ENCODE data around the gene CRYBA4.
A peak's percentile ranks its signal among the peaks of the same experiment; 100 is the strongest.

CRYBA4 gene

GRCh38 chr22:26621663-26622062 is at the start of gene CRYBA4:
Gene CRYBA4 (plus strand): TSS chr22:26621963. CDS start chr22:26622597, 634 bp downstream.
- no peak for DNase-seq (ENCODE audit: low read depth)

DNA sequence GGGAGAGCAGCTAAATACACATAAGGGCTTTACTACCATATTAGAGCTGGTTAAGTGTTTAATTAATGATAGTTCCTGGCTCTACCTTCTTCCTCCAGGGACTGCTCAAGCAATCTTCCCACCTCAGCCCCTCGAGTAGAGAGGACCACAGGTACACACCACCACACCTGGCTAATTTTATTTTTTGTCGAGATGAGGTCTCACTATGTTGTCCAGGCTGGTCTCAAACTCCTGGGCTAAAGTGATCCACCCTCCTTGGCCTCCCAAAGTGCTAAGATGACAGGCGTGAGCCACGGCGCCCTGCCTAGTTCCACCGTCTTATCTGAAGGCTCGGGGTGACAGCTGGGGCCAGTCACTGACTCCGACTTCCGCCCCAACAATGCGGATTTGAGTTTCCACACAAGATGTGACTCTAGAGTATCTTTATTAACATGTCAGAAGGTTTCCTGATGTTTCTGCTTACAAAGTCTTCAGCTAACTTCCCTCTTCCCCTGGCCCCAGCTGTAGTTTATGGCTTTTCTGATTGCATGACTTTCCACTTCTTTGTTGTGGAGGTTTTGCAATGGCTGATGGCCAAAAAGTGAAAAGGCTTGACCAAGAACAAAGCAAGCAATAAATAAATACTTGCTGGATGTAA is 48.6 kb upstream of the CRYBA4 start:
- no peak for DNase-seq (ENCODE audit: low read depth)

GRCh38 chr22:26574001-26574723 is 47.6 kb upstream of the CRYBA4 start:
- DNase-seq (ENCODE audit: low read depth), result no peak

DNA sequence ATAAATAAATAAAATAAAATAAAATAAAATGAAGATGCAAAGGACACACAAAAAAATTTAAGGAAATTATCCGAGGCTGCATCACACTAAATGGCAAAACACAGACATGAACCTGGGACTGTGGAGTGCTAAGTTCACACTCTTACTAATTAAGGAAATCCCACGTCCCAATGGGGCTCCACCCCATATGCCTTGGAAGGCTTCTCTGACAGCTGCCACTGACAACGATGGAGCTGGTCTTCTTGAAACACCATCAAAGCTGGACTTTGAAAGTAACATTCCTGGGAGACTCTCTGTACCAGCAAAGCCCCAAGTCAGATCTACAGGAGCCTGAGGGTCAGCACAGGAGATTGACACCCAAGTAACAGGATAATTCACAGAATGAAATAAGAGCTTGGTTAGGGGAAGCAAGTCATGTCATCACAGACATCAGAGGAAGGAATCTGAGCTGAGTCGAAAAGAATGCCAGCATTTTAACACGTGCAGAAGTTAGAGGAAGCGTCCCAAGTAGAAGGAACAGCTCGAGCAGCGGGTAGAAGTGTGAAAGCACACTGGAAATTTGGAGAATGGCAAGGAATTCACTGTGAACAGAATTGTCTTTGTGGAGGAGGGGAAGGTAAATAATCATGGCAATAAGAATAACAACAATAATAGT is 45.6 kb upstream of the CRYBA4 start:
- DNase-seq (ENCODE audit: low read depth), result no peak

DNA sequence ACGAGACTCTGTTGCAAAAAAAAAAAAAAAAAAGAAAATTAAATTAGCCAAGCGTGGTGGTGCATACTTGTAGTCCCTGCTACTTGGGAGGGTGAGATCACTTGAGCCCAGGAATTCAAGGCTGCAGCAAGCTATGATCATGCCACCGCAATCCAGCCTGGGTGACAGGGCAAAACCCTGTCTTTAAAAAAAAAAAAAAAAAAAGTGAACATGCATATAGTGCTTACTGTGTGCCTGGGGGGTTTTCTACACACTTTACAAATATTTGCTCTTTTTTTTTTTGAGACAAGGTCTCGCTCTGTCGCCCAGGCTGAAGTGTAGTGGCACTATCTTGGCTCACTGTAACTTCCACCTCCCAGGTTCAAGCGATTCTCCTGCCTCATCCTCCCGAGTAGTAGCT is 44.7 kb upstream of the CRYBA4 start:
- DNase-seq (ENCODE audit: low read depth), result no peak

DNA sequence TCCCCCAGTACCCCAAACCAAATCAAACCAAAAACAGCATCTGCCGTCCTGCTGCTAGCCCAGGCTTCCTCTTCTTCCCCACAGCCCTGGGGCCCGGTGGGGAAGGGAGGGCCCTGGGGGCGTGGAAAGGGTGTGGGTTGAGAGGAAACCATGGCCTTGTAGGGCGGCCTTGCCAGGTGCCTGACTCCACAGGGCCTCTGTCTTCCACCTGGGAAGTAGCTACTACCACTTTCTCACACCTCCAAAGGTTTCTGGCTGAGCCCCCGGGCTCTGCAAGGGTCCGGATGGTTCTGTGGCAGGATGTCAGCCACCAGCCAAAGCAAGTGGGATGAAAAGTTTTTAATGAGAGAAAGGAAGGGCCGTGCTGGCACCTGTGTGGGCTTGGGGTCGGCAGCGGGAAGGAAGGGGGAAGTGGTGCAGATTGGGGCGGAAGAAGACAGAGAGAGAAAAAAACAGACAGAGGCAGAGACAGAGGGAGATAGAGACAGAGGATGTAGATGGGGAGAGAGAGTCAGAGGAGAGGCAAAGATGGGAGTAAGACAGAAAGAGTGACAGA is 42.4 kb upstream of the CRYBA4 start:
- no peak for DNase-seq (ENCODE audit: low read depth)

DNA sequence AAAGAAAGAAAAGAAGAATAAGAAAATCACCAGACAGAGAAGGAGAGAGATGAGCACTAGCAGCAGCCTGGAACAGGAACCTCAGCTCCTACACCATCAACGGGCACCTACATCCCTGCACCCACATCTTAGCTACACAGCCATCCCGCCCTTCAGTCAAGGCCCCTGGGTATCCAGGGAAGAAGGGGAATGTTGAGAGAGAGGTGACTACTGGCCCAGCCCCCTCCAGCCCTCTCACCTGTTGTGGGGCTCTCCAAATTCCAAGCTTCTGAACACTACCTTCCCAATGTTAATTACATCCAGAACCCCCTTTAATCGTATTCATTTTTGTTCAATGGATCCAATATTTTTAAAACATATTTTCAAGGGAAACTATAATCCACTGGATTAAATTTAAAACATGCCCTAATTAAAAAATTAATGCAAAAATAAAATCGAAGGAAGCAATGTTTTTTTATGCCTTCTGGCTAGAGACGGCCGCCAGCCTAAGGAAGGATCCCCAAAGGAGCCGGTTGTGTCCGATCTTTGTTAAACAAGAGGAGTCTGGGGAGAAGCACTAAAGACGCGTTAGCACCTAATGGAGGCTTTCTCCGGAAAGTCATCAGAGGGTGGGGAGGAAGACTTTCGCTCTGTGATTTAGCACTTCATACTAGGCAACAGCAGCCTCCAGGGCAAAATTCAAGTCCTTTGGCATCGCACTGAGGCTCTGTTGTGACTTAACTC is 41.4 kb upstream of the CRYBA4 start:
- DNase-seq (ENCODE audit: low read depth), result no peak

- no peak for DNase-seq (ENCODE audit: low read depth)
Observed at GRCh38 chr22:26581026-26581425, 40.7 kb upstream of the CRYBA4 start.

- no peak for DNase-seq (ENCODE audit: low read depth)
Observed at GRCh38 chr22:26581633-26582168, 40.1 kb upstream of the CRYBA4 start.

DNA sequence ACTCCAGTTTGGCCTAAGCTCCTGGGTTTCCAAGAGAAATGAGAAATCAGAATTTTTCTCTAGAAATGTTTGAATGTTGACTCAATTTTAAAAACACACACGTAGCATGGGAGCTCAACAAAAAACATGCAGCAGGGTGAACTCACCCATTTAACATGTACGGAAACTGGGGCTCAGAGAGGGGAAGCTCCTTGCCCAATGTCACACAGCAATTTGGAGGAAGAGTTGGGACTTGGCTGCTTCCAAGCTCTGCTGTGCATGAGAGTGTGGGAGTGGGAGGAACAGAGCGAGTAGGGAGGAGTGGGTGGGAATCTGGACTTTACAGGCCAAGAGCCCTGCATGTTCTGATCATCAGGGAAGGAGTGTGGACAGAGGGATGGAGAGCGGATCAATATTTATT is 37.8 kb upstream of the CRYBA4 start:
- DNase-seq (ENCODE audit: low read depth), result no peak

- peak; percentile 72 for DNase-seq (ENCODE audit: low read depth)
Observed at GRCh38 chr22:26585104-26585790, 36.5 kb upstream of the CRYBA4 start.

GRCh38 chr22:26586556-26587325 is 35.0 kb upstream of the CRYBA4 start:
- DNase-seq (ENCODE audit: low read depth), result no peak

GRCh38 chr22:26587991-26588613 is 33.7 kb upstream of the CRYBA4 start:
- DNase-seq (ENCODE audit: low read depth), result no peak

- no peak for DNase-seq (ENCODE audit: low read depth)
Observed at GRCh38 chr22:26588729-26589366, 32.9 kb upstream of the CRYBA4 start.

DNA sequence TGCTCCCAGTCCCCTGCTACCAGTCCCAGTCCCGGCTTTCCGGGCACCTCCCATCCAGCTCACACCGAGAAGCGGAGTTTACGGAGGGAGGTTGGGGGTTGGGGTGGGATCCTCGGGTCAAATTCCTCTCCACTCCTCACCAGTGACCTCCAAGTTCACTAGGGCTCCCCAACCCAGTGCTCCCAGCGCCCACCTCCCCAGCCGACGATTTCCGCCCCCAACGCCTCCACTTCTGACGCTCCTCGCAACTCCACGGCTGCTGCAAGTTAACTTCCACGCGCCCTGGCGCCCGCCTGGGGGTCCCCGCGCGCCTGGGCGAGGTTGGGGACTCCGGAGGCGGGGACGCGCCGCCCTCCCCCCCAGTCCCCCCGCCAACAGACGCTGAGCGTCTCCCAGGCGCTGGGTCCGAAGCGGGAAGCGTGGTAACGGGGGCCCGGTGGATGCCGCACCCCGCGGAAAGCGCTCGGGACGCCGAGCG is 32.4 kb upstream of the CRYBA4 start:
- no peak for DNase-seq (ENCODE audit: low read depth)

- peak; percentile 52 for DNase-seq (ENCODE audit: low read depth)
Observed at GRCh38 chr22:26589845-26590736, 31.7 kb upstream of the CRYBA4 start, which contains the start of gene TPST2. Gene TPST2 (minus strand): TSS chr22:26590132. CDS start chr22:26541630, 48,502 bp downstream.

- no peak for DNase-seq (ENCODE audit: low read depth)
Observed at GRCh38 chr22:26592421-26592891, 29.3 kb upstream of the CRYBA4 start.

DNA sequence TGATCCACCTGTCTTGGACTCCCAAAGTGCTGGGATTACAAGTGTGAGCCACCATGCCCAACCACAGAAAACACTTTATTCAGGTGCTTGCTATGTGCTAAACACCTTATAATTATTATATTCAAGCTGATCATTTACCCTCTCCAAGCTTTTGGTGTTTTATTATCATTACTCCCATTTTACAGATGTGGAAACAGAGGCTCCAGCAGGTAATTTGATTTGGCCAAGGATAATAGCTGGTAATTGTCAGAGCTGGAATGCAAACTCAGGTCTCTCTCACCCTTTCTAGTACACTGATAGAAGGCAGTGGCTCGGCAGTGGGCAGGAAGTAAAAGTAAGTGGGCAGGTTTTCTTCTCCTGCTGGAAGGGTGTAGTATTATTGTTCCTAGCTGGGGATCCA is 28.0 kb upstream of the CRYBA4 start:
- no peak for DNase-seq (ENCODE audit: low read depth)
